MCF 10A (cell line): Measurements from ENCODE around the gene RAB33B. TPM values are rescaled to one million over a fixed set of nuclear protein-coding genes. Genes with fewer than 3 reads are reported as not detected.
"Not testable (repeated sequence)": the region's sequence is repeated elsewhere in the genome, so short reads cannot be mapped to it uniquely, and the experiment has no call there.

Experiments
- Bru-seq: library from RNA; stranded (reverse); fragments of 400-500 nt; gene quantifications from one replicate; lab custom pipeline; 2021; lab: Mats Ljungman, UMichigan
- BruChase-seq, 2 experiments: library from RNA; stranded (reverse); fragments of 400-500 nt; gene quantifications; one replicate each; lab custom pipeline; 2021; lab: Mats Ljungman, UMichigan
- BruUV-seq: library from RNA; stranded (reverse); fragments of 400-500 nt; replicated peaks from 2 replicates; lab custom pipeline; 2021; lab: Mats Ljungman, UMichigan
- CTCF ChIA-PET: fragments of 300-600 bp; sonication (Branson Sonifier 250); formaldehyde crosslinking; extraction: SDS; loops from one replicate; lab custom pipeline; 2021; ENCODE audit warnings: antibody characterized with exemption, inconsistent platforms; lab: Yijun Ruan, JAX
- POLR2A ChIA-PET: fragments of 300-600, 350-650 bp; sonication (Branson Sonifier 250); formaldehyde crosslinking; extraction: SDS; loops from one replicate; lab custom pipeline; 2020; ENCODE audit warnings: antibody characterized with exemption, inconsistent platforms; lab: Yijun Ruan, JAX
- DNase-seq: peaks from one replicate; pipeline ENCODE4 v3.0.0-alpha.2; 2018; ENCODE audit not compliant: unreplicated experiment
- H3K27ac Mint-ChIP-seq: one replicate; pipeline ENCODE4 v1.8.0; 2022; ENCODE audit warnings: mild to moderate bottlenecking, low read depth, mixed read lengths; ENCODE audit not compliant: unreplicated experiment
- H3K27me3 Mint-ChIP-seq: one replicate; pipeline ENCODE4 v1.8.0; 2022; ENCODE audit warnings: mixed read lengths; ENCODE audit not compliant: insufficient read depth, unreplicated experiment
- H3K36me3 Mint-ChIP-seq: one replicate; pipeline ENCODE4 v1.8.0; 2022; ENCODE audit warnings: mild to moderate bottlenecking, moderate library complexity, mixed read lengths; ENCODE audit not compliant: insufficient read depth, unreplicated experiment
- H3K4me1 Mint-ChIP-seq: one replicate; pipeline ENCODE4 v1.8.0; 2022; ENCODE audit warnings: mixed read lengths; ENCODE audit not compliant: insufficient read depth, unreplicated experiment
- H3K4me3 Mint-ChIP-seq: one replicate; pipeline ENCODE4 v1.8.0; 2022; ENCODE audit warnings: mild to moderate bottlenecking, moderate library complexity, mixed read lengths; ENCODE audit not compliant: unreplicated experiment
- H3K9me3 Mint-ChIP-seq: one replicate; pipeline ENCODE4 v1.8.0; 2022; ENCODE audit warnings: mixed read lengths; ENCODE audit not compliant: unreplicated experiment
- CTCF ChIP-seq: fragments of 200-600 bp; IDR thresholded peaks from one replicate; pipeline ENCODE4 v1.8.0; 2022; ENCODE audit warnings: antibody characterized with exemption, mild to moderate bottlenecking; ENCODE audit not compliant: unreplicated experiment
- intact Hi-C: fragments of 100-400 bp; cut with micrococcal nuclease; formaldehyde crosslinking; loops from 2 replicates; pipeline ENCODE4 v1.14.1; 2022
- long read RNA-seq: library from polyadenylated mRNA; stranded (forward); transcript quantifications from one replicate; pipeline ENCODE4 v2.0.0, GENCODE V29; 2022
- total RNA-seq: library from RNA; stranded (reverse); gene quantifications from 2 replicates; pipeline ENCODE4 v1.2.3, GENCODE V29; 2022

The RAB33B gene
- total RNA-seq (6.3 and 6.4 TPM in 2 replicates), Bru-seq, nascent RNA (percentile 68 among the genes with signal in this experiment), BruChase-seq, experiment 1, labeled RNA remaining after a 6-hour chase (percentile 74 among the genes with signal in this experiment), BruChase-seq, experiment 2, labeled RNA remaining after a 2-hour chase (percentile 80 among the genes with signal in this experiment)
- long read RNA-seq, full-length matches to known transcripts, result 20 of 21 reads
- long read RNA-seq, partial matches to known transcripts, result 0 of 21 reads
- long read RNA-seq, other reads (novel, unspliced or antisense), result 1 of 21 reads

- no peak for DNase-seq
- peaks cover 49% of the 10 kb centered on the region for H3K4me1 Mint-ChIP-seq
Observed at GRCh38 chr4:139454111-139455045, at the start of gene RAB33B. TSS of gene RAB33B (plus strand) at chr4:139454121. CDS start at chr4:139454196, 75 bp downstream.

GRCh38 chr4:139410312-139410711, 43.6 kb upstream of the RAB33B start:
- POLR2A ChIA-PET, result no interaction called here
- no TSS peak for BruUV-seq

More at GRCh38 chr4:139454111-139455045, at the start of gene RAB33B:
- H3K27me3 Mint-ChIP-seq, result no peaks in the 10 kb centered on the region
- TF ChIP-seq CTCF, result no peak
- ChIA-PET POLR2A (interaction anchor here (0.7 to 7.7 kb wide), 14 partner anchors 8 to 1302 kb away, joined by 3 to 70 read pairs (median 3); partner anchors contain the start of genes ELF2, NAA15, SETD7 and TBC1D9), CTCF (interaction anchor here (0.7 to 1.2 kb wide), 3 partner anchors 23 to 55 kb away, joined by 3 to 4 read pairs (median 4); no protein-coding TSS in a partner anchor)
- peak within 1 kb of the TSS; percentile 100 for H3K4me3 Mint-ChIP-seq
- H3K36me3 Mint-ChIP-seq, result peaks cover 13% of the 10 kb centered on the region
- BruUV-seq, result TSS peak; percentile 46
- no peaks in the 10 kb centered on the region for H3K9me3 Mint-ChIP-seq
- H3K27ac Mint-ChIP-seq, result peak within 1 kb of the TSS; percentile 97
- intact Hi-C loops, result loop anchor here (5.0 to 10.0 kb wide), 3 partner anchors 100 to 198 kb away; partner anchors contain the start of genes NAA15, NDUFC1 and SETD7

GRCh38 chr4:139414671-139415210, 39.2 kb upstream of the RAB33B start:
- peak; percentile 9 for DNase-seq
- H3K27me3 Mint-ChIP-seq, CTCF ChIA-PET, H3K9me3 Mint-ChIP-seq, H3K27ac Mint-ChIP-seq, BruUV-seq, H3K4me3 Mint-ChIP-seq: not testable (repeated sequence)
- POLR2A ChIA-PET, result interaction anchor here (5.7 kb wide), 1 partner anchor 39 kb away, joined by 70 read pairs; the partner anchor contains the start of gene RAB33B
- Mint-ChIP-seq H3K36me3 (peaks cover 32% of the 10 kb centered on the region), H3K4me1 (peaks cover 14% of the 10 kb centered on the region)
- intact Hi-C loops, result loop anchor here (5.0 to 10.0 kb wide), 2 partner anchors 83 to 230 kb away; no protein-coding TSS in a partner anchor

More at GRCh38 chr4:139410312-139410711, 43.6 kb upstream of the RAB33B start:
- TF ChIP-seq CTCF, result no peak
- no peak for DNase-seq
- no peaks in the 10 kb centered on the region for H3K4me1 Mint-ChIP-seq
- H3K27me3 Mint-ChIP-seq, result no peaks in the 10 kb centered on the region
- no peaks in the 10 kb centered on the region for H3K9me3 Mint-ChIP-seq
- intact Hi-C loops, result loop anchor here (10.0 kb wide), 1 partner anchor 234 kb away; no protein-coding TSS in a partner anchor
- CTCF ChIA-PET, result no interaction called here
- peaks cover 29% of the 10 kb centered on the region for H3K36me3 Mint-ChIP-seq
- no peak overlapping the region for H3K4me3 Mint-ChIP-seq
- peak overlapping the region; percentile 11 for H3K27ac Mint-ChIP-seq

GRCh38 chr4:139416073-139416673, 37.7 kb upstream of the RAB33B start:
- peak overlapping the region; percentile 71 for H3K27ac Mint-ChIP-seq
- no peaks in the 10 kb centered on the region for H3K9me3 Mint-ChIP-seq
- ChIA-PET CTCF (interaction anchor here (0.5 to 1.4 kb wide), 14 partner anchors 10 to 158 kb away, joined by 3 to 8 read pairs (median 4); no protein-coding TSS in a partner anchor), POLR2A (interaction anchor here (1.0 to 5.7 kb wide), 3 partner anchors 13 to 115 kb away, joined by 3 to 70 read pairs (median 3); partner anchors contain the start of genes NAA15 and RAB33B)
- peak; percentile 46 for TF ChIP-seq CTCF
- intact Hi-C loops, result loop anchor here (1.0 to 10.0 kb wide), 3 partner anchors 37 to 229 kb away; no protein-coding TSS in a partner anchor
- H3K4me1 Mint-ChIP-seq, result peaks cover 19% of the 10 kb centered on the region
- peaks cover 32% of the 10 kb centered on the region for H3K36me3 Mint-ChIP-seq
- H3K27me3 Mint-ChIP-seq, result no peaks in the 10 kb centered on the region
- DNase-seq, result peak; percentile 60
- no peak overlapping the region for H3K4me3 Mint-ChIP-seq
- no TSS peak for BruUV-seq
